Ishikawa (cell line): Measurements from ENCODE around the gene ZBTB48.

Source experiments
- CEBPB ChIP-seq: IDR thresholded peaks from 2 replicates; pipeline ENCODE4 v1.6.1; 2012
- CREB1 ChIP-seq: IDR thresholded peaks from 2 replicates; pipeline ENCODE4 v1.6.1; 2012; ENCODE audit warnings: low read depth
- EGR1 ChIP-seq: IDR thresholded peaks from 2 replicates; pipeline ENCODE4 v1.6.1; 2012
- EP300 ChIP-seq: IDR thresholded peaks from 2 replicates; pipeline ENCODE4 v1.6.1; 2012; ENCODE audit warnings: borderline replicate concordance
- FOXM1 ChIP-seq: IDR thresholded peaks from 2 replicates; pipeline ENCODE4 v1.6.1; 2012; ENCODE audit warnings: low read depth, borderline replicate concordance
- MAX ChIP-seq: IDR thresholded peaks from 2 replicates; pipeline ENCODE4 v1.6.1; 2012
- NFIC ChIP-seq: IDR thresholded peaks from 2 replicates; pipeline ENCODE4 v1.6.1; 2012
- RAD21 ChIP-seq: IDR thresholded peaks from 2 replicates; pipeline ENCODE4 v1.6.1; 2012; ENCODE audit warnings: low read depth
- TAF1 ChIP-seq: IDR thresholded peaks from 2 replicates; pipeline ENCODE4 v1.6.1; 2012; ENCODE audit warnings: low read depth, mild to moderate bottlenecking
- TEAD4 ChIP-seq: IDR thresholded peaks from 2 replicates; pipeline ENCODE4 v1.6.1; 2012
- USF1 ChIP-seq: IDR thresholded peaks from 2 replicates; pipeline ENCODE4 v1.6.1; 2012
- YY1 ChIP-seq: IDR thresholded peaks from 2 replicates; pipeline ENCODE4 v1.6.1; 2012; ENCODE audit warnings: low read depth
- ZBTB7A ChIP-seq: IDR thresholded peaks from 2 replicates; pipeline ENCODE4 v1.6.1; 2012; ENCODE audit warnings: low read depth
- TF ChIP-seq, protein P1 (sequence below): IDR thresholded peaks from 2 replicates; pipeline ENCODE4 v1.6.1; 2012; ENCODE audit warnings: low read depth, mild to moderate bottlenecking

- no peak for TF ChIP-seq EGR1
- TF ChIP-seq RAD21 = no peak
- TF ChIP-seq, protein P1, sequence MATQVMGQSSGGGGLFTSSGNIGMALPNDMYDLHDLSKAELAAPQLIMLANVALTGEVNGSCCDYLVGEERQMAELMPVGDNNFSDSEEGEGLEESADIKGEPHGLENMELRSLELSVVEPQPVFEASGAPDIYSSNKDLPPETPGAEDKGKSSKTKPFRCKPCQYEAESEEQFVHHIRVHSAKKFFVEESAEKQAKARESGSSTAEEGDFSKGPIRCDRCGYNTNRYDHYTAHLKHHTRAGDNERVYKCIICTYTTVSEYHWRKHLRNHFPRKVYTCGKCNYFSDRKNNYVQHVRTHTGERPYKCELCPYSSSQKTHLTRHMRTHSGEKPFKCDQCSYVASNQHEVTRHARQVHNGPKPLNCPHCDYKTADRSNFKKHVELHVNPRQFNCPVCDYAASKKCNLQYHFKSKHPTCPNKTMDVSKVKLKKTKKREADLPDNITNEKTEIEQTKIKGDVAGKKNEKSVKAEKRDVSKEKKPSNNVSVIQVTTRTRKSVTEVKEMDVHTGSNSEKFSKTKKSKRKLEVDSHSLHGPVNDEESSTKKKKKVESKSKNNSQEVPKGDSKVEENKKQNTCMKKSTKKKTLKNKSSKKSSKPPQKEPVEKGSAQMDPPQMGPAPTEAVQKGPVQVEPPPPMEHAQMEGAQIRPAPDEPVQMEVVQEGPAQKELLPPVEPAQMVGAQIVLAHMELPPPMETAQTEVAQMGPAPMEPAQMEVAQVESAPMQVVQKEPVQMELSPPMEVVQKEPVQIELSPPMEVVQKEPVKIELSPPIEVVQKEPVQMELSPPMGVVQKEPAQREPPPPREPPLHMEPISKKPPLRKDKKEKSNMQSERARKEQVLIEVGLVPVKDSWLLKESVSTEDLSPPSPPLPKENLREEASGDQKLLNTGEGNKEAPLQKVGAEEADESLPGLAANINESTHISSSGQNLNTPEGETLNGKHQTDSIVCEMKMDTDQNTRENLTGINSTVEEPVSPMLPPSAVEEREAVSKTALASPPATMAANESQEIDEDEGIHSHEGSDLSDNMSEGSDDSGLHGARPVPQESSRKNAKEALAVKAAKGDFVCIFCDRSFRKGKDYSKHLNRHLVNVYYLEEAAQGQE = no peak
- no peak for TF ChIP-seq TEAD4
- TF ChIP-seq YY1 = no peak
- peak; percentile 58; the same call in 1 of the 2 replicates for TF ChIP-seq NFIC
- TF ChIP-seq TAF1 = no peak
- no peak for TF ChIP-seq EP300
- no peak for TF ChIP-seq USF1
- no peak for TF ChIP-seq ZBTB7A
- TF ChIP-seq CEBPB = no peak
- TF ChIP-seq CREB1 = no peak
- no peak for TF ChIP-seq MAX
- no peak for TF ChIP-seq FOXM1
These were observed 16.6 kb downstream of the ZBTB48 start for GRCh38 chr1:6596351-6596750.
